GM19468 (cell line): ENCODE measurements around the gene P2RX1.

Experiments
- ATAC-seq: cut with Tn5 transposase; IDR thresholded peaks from one replicate; pipeline ENCODE4 v1.9.1; 2021; ENCODE audit warnings: mild to moderate bottlenecking, moderate library complexity, moderate number of reproducible peaks; ENCODE audit not compliant: unreplicated experiment; ENCODE audit errors: extremely low read depth

P2RX1 gene

GRCh38 chr17:3926860-3927627 lies 10.8 kb upstream of the P2RX1 start:
- ATAC-seq: no peak

- no peak for ATAC-seq
Observed at GRCh38 chr17:3925684-3926485, 9.6 kb upstream of the P2RX1 start.

GRCh38 chr17:3924512-3925350 lies 8.5 kb upstream of the P2RX1 start:
- no peak for ATAC-seq

- ATAC-seq: no peak
Observed at GRCh38 chr17:3923466-3924190, 7.4 kb upstream of the P2RX1 start.

- ATAC-seq: no peak
Observed at GRCh38 chr17:3922765-3923164, 6.5 kb upstream of the P2RX1 start.

GRCh38 chr17:3921502-3922319 lies 5.4 kb upstream of the P2RX1 start:
- no peak for ATAC-seq

GRCh38 chr17:3921006-3921405 lies 4.7 kb upstream of the P2RX1 start:
- ATAC-seq: no peak

- no peak for ATAC-seq
Observed at GRCh38 chr17:3919123-3919624, 2.9 kb upstream of the P2RX1 start.

GRCh38 chr17:3918372-3919122 lies 2.3 kb upstream of the P2RX1 start:
- no peak for ATAC-seq

- ATAC-seq: no peak
Observed at GRCh38 chr17:3917391-3917931, 1.2 kb upstream of the P2RX1 start.

GRCh38 chr17:3916825-3917224 lies 560 bp upstream of the P2RX1 start:
- no peak for ATAC-seq

- no peak for ATAC-seq
Observed at GRCh38 chr17:3915581-3915994, 677 bp downstream of the P2RX1 start.

- ATAC-seq: no peak
Observed at GRCh38 chr17:3914312-3914670, 2.0 kb downstream of the P2RX1 start.

GRCh38 chr17:3913531-3914311 lies 2.5 kb downstream of the P2RX1 start:
- ATAC-seq: no peak

- ATAC-seq: no peak
Observed at GRCh38 chr17:3912827-3913226, 3.4 kb downstream of the P2RX1 start.

- ATAC-seq: peak; percentile 76
Observed at GRCh38 chr17:3911271-3912053, 4.8 kb downstream of the P2RX1 start.
